Transverse colon (tissue), 4 donors: Measurements from ENCODE around the gene CHTF8. TPM values are rescaled to one million over a fixed set of nuclear protein-coding genes. Genes with fewer than 3 reads are reported as not detected.

Source experiments
- DNase-seq: peaks from one replicate; pipeline ENCODE4 v3.0.0-alpha.2; 2019
- H3K27ac ChIP-seq, 4 donors: fragments of 200-600 bp; sonication (generic); 2 replicates each; pipeline ENCODE4 v1.5.1; 2016 to 2018; ENCODE audit warnings: inconsistent platforms in 4 of 4
- H3K27me3 ChIP-seq: fragments of 200-600 bp; sonication (generic); 2 replicates; pipeline ENCODE4 v1.5.1; 2017; ENCODE audit warnings: inconsistent platforms
- H3K36me3 ChIP-seq, 4 donors: fragments of 200-600 bp; sonication (generic); 2 replicates each; pipeline ENCODE4 v1.5.1; 2017 to 2019; ENCODE audit warnings: inconsistent platforms in 4 of 4
- H3K4me1 ChIP-seq, 4 donors: fragments of 200-600 bp; sonication (generic); 2 replicates each; pipeline ENCODE4 v1.5.1; 2017 to 2020; ENCODE audit warnings: inconsistent platforms in 4 of 4
- H3K4me3 ChIP-seq, 4 donors: fragments of 200-600 bp; sonication (generic); 1 replicate in 1 of 4; 2 replicates in 3 of 4; pipeline versions ENCODE4 v1.5.1 to v1.6.1; 2017 to 2019; ENCODE audit warnings: inconsistent platforms in 4 of 4
- H3K9me3 ChIP-seq, 2 donors: fragments of 200-600 bp; sonication (generic); 2 replicates each; pipeline ENCODE4 v1.5.1; 2017 to 2019; ENCODE audit warnings: inconsistent platforms in 2 of 2
- CTCF ChIP-seq, 5 experiments: fragments of 200-600 bp in 3 of 5; fragments of 450-650 bp in 2 of 5; sonication (generic) in 3 of 5; IDR thresholded peaks; 1 replicate in 2 of 5; 2 replicates in 3 of 5; pipeline ENCODE4 v1.5.1; 2016 to 2017; ENCODE audit warnings: antibody characterized with exemption in 5 of 5, inconsistent platforms in 3 of 5, mild to moderate bottlenecking in 2 of 5, moderate library complexity in 1 of 5
- EP300 ChIP-seq: sonication (generic); formaldehyde crosslinking; IDR thresholded peaks from one replicate; pipeline ENCODE4 v1.6.1; 2017; ENCODE audit warnings: antibody characterized with exemption, low read depth
- POLR2A ChIP-seq: fragments of 450-650 bp; IDR thresholded peaks from one replicate; pipeline ENCODE4 v1.6.1; 2016; ENCODE audit warnings: antibody characterized with exemption, mild to moderate bottlenecking, moderate library complexity
- POLR2AphosphoS5 ChIP-seq, 3 donors: sonication (generic); formaldehyde crosslinking; IDR thresholded peaks; one replicate each; pipeline ENCODE4 v1.6.1; 2016; ENCODE audit warnings: antibody characterized with exemption in 3 of 3
- WGBS, 2 donors: methylation state at CpG; one replicate each; pipeline ENCODE4 v1.1.5; 2018; ENCODE audit warnings: low coverage in 1 of 2; 5-methylcytosine and 5-hydroxymethylcytosine counted together
- in situ Hi-C, 4 donors: fragments of 200-750 bp; cut with MboI; loops; one replicate each; pipeline versions ENCODE4 v1.15.0 to v1.15.1; 2017; ENCODE audit warnings: low sequenced_read_pairs in 3 of 4, low pct_ligation_motif_present in 1 of 4, low pct_unique_long_range_greater_than_20kb in 1 of 4
- intact Hi-C: fragments of 100-400 bp; cut with DNase I; formaldehyde crosslinking; loops from one replicate; pipeline ENCODE4 v1.15.1; 2023; ENCODE audit warnings: low total_unique reads
- total RNA-seq, 4 donors: library from RNA; depleted of rRNA; stranded (reverse); fragments of >200 nt; gene quantifications; one replicate each; pipeline ENCODE4 v1.1.0, GENCODE V29; 2016

The CHTF8 gene
- total RNA-seq, 4 donors from 2014 or later = 49.2 to 207 (median 68.9) TPM

DNA sequence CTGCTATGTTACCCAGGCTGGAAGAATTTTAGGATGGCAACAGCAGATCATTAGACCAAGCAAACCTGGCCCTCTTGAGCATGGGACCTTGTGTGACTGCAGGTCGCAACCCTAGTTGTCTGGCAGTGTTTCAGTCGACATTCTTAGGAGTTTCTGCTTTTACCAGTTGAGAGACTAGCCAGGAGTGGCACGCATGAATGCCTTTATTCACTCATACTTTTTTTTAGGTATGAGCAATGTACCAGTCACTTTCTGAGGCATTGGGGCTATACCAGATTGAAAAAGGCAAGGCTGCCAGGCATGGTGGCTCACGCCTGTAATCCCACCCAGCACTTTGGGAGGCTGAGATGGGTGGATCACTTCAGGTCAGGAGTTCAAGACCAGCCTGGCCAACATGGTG, 55.1 kb downstream of the CHTF8 start:
- Histone ChIP-seq H3K9me3 (no peaks in the 10 kb centered on the region), H3K4me3 (no peak overlapping the region), H3K27me3 (no peaks in the 10 kb centered on the region), H3K4me1 (no peaks in the 10 kb centered on the region), H3K36me3 (no peaks in the 10 kb centered on the region), H3K27ac (no peak overlapping the region)
- DNase-seq = no peak
- in situ Hi-C loops = loop anchor here in 1 of 4 donors (25.0 kb wide), 1 partner anchor 440 kb away; the partner anchor contains the start of gene CDH3
- no peak for TF ChIP-seq POLR2AphosphoS5 (IDR thresholded peaks at IDR 0.05)
- no peak for TF ChIP-seq POLR2A
- TF ChIP-seq EP300 = no peak
- TF ChIP-seq CTCF (IDR thresholded peaks at IDR 0.05) = no peak
- 80 to 83% methylated on average over 1 to 4 of the region's 4 CpGs for WGBS, 2 donors
- intact Hi-C loops = no loop called here

- TF ChIP-seq EP300 (no peak), POLR2A (no peak), CTCF (IDR thresholded peaks at IDR 0.05) (no peak), POLR2AphosphoS5 (IDR thresholded peaks at IDR 0.05) (no peak)
- Histone ChIP-seq H3K4me1 (no peaks in the 10 kb centered on the region), H3K9me3 (no peaks in the 10 kb centered on the region), H3K27ac (no peak overlapping the region), H3K27me3 (no peaks in the 10 kb centered on the region), H3K4me3 (no peak overlapping the region), H3K36me3 (no peaks in the 10 kb centered on the region)
- in situ Hi-C loops = no loop called here
- intact Hi-C loops = no loop called here
- 87% methylated on average over 10 of the region's 10 CpGs; no CpG with 5 or more reads in 1 of the 2 donors for WGBS, 2 donors
- no peak for DNase-seq
These were observed 59.1 kb downstream of the CHTF8 start for GRCh38 chr16:69073181-69073702.

DNA sequence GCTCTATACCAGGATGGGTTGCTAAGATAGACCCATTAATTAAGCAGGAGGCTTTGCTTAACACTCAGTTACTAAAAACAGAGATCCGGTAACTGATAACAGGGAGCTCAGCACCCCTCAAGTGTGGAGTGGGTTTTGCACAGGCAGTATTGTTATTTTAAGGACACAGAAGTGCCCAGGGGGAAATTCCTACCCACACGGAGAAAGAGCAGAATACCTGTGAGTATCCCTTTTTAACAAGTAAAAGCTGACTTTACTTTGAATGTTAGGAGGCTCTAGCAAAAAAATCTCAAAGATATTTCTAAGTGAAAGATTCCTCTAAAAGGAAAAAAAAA, 59.8 kb downstream of the CHTF8 start:
- Histone ChIP-seq H3K9me3 (no peaks in the 10 kb centered on the region), H3K36me3 (no peaks in the 10 kb centered on the region), H3K4me1 (no peaks in the 10 kb centered on the region), H3K4me3 (no peak overlapping the region), H3K27ac (no peak overlapping the region), H3K27me3 (no peaks in the 10 kb centered on the region)
- TF ChIP-seq POLR2A (no peak), EP300 (no peak), CTCF (IDR thresholded peaks at IDR 0.05) (no peak), POLR2AphosphoS5 (IDR thresholded peaks at IDR 0.05) (no peak)
- WGBS, 2 donors = 84 to 86% methylated on average over 1 to 2 of the region's 2 CpGs
- intact Hi-C loops (no loop called here), in situ Hi-C loops (no loop called here)
- DNase-seq = no peak

GRCh38 chr16:69071036-69071435, 61.4 kb downstream of the CHTF8 start:
- in situ Hi-C loops (no loop called here), intact Hi-C loops (no loop called here)
- H3K4me1 ChIP-seq = no peaks in the 10 kb centered on the region
- no peaks in the 10 kb centered on the region for H3K36me3 ChIP-seq
- no peak overlapping the region for H3K4me3 ChIP-seq
- H3K27ac ChIP-seq = no peak overlapping the region
- TF ChIP-seq POLR2AphosphoS5 (IDR thresholded peaks at IDR 0.05) = no peak
- no peak for TF ChIP-seq POLR2A
- TF ChIP-seq CTCF (IDR thresholded peaks at IDR 0.05) = no peak
- no peak for TF ChIP-seq EP300
- no peaks in the 10 kb centered on the region for H3K27me3 ChIP-seq
- DNase-seq = no peak
- 73 to 78% methylated on average over 3 of the region's 3 CpGs for WGBS, 2 donors
- no peaks in the 10 kb centered on the region for H3K9me3 ChIP-seq
